NCI-H510A treated with DMSO at 0.1 percent for 48 hours (cell line): Measurements from ENCODE around the gene SPANXC.
"Not testable (repeated sequence)": the region's sequence is repeated elsewhere in the genome, so short reads cannot be mapped to it uniquely, and the experiment has no call there.

Source experiments
- DNase-seq: peaks from one replicate; lab custom pipeline; 2025; lab: John Stamatoyannopoulos, UW

SPANXC gene, protein sequence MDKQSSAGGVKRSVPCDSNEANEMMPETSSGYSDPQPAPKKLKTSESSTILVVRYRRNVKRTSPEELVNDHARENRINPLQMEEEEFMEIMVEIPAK

DNA sequence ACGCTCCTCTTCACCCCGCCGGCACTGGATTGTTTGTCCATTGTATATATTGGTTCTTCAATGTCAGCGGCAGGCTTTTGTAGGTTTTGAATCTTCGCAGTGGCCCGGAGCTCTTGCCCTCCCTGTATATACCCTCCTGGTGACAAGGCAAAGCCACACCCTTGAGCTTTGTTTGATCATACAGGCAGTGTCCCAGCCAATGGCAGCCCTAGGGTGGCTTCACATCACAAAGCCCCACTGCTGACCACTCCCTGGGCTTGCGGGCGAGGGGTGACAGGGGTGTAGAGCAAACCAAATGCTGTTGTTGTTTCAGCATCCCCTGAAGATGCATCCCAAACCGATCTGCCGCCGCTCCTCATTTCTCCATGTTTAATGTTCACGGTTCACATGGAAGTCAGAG is at the start of gene SPANXC:
Gene SPANXC (minus strand): TSS at position 101 of the 400 bp plus-strand sequence. CDS start 60 bp downstream, at position 41.
- DNase-seq, result not testable (repeated sequence)

- DNase-seq, result no peak
Observed at GRCh38 chrX:141279476-141279875, 37.2 kb upstream of the SPANXC start.

GRCh38 chrX:141278306-141278705 is 36.0 kb upstream of the SPANXC start:
- DNase-seq, result no peak

DNA sequence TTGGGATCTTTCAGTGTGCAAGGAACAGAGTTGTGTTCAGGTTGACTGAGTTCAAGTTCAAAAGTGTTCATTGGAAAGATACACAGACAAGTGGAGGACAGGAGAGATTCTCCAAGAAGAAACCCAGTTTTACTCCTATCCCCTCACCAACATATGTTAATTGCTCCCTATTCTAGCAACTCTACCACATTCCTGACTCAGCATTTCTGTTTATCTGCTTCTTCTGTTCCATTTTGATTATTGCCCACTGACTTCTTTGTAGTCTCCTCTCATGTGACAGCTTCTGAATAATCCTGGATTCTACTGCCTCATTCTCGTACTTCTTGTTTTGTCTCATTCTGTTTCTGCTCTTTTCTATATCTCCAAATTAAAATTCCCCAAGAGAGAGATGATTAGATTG is 15.8 kb upstream of the SPANXC start:
- no peak for DNase-seq

DNA sequence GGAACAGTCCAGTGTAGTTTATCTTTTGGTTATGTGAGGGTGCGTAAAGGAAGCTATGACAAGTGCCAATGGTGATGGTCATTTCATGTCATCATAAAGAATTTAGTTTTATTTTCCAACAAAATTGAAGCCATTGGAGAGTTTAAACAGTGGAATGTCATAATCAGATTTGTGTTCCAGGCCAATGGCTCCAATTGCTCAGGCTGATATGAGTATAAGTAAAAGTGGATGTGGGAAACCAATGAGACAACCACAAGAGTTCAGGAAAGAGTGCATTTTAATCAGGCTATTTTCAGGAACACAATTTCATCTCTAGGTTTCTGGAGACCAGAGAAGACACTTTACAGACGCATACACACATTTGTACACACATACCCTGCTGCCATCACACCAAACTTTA is 20.7 kb downstream of the SPANXC start:
- DNase-seq, result no peak

DNA sequence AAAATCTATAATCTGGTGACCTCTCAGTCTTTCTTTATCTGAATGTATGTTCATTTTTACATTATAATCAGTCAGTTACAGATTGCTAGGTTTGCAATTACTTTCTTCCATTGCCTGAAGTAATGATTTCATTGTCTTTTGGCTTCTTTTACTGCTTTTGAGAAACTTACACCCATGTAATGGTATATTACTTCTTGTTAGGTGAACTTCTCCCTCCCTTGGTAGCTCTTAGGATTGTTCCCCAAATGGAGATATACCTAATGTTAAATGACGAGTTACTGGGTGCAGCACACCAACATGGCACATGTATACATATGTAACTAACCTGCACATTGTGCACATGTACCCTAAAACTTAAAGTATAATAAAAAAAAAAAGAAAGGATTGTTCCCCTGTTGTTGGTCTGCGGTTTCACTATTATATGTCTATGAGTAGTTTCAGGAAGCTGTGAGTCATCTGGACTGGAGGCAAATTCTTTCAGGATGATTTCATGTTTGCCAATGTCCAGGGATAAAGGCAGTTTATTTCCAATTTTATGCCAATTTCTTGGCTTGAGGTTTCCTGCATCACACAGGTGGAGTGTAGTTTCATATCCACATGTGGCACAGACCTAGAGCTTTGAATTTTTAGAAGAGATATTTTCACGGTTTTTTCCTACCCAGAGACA is 21.8 kb downstream of the SPANXC start:
- DNase-seq, result no peak

DNA sequence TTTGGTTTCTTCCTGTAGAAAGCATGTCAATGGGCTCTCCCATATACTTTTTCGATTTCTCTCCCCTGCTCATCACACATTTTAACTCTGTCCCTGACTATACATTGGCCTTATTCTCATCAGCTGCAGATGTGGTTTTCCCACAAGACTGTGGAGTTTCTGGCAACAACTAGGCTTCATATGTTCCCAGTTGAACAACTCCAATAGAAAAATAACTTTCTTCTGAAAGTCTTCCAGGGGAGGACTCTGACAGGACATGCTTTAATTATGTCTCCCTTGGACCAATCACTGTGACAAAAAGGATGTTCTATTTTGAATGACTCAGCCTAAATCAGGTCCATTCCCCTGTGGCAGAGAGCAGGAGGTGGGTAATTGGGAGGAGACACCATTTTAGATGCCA is 28.1 kb downstream of the SPANXC start:
- DNase-seq, result no peak

DNA sequence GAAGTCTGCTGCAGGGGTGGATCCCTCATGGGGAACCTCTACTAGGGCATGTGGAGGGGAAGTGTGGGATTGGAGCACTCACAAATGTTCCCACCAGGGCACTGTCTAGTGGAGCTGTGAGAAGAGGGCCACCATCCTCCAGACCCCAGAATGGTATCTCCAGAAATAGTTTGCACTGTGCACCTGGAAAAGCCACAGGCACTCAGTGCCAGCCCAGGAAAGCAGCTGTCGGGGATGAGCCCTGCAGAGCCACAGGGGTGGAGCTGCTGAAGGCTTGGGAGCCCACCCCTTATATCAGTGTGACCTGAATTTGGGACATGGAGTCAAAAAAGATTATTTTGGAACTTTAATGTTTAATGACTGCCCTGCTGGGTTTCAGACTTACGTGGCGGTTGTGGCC is 40.4 kb downstream of the SPANXC start:
- DNase-seq, result no peak
